GM21576 (cell line): ENCODE data around the gene PLGLB1.
"Not testable (repeated sequence)": the region's sequence is repeated elsewhere in the genome, so short reads cannot be mapped to it uniquely, and the experiment has no call there.

Experiments used
- ATAC-seq: cut with Tn5 transposase; IDR thresholded peaks from one replicate; pipeline ENCODE4 v1.9.1; 2021; ENCODE audit warnings: mild to moderate bottlenecking, moderate library complexity; ENCODE audit not compliant: unreplicated experiment

Gene PLGLB1

DNA sequence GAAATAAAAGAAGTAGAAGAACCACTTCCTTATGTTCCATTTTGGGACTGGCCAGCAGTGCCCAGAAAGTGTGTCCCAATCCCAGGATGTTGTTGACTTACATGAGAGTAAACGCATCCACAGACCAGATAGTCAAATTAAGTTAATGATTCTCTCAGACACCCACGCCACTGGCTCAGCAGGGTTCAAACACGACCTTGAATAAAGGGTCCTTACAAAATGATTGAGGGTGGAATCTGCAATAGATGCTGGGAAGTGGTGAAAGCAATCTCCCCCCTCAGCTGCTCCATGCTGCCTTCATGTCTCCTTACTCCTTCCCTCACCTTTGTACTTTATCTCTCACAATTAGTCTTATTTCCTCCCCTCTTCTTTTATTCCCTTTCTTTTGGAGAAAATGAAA lies at the start of gene PLGLB1:
TSS of gene PLGLB1 (minus strand) at position 101 of the 400 bp plus-strand sequence. CDS start at position 40, 61 bp downstream.
- ATAC-seq, result not testable (repeated sequence)

DNA sequence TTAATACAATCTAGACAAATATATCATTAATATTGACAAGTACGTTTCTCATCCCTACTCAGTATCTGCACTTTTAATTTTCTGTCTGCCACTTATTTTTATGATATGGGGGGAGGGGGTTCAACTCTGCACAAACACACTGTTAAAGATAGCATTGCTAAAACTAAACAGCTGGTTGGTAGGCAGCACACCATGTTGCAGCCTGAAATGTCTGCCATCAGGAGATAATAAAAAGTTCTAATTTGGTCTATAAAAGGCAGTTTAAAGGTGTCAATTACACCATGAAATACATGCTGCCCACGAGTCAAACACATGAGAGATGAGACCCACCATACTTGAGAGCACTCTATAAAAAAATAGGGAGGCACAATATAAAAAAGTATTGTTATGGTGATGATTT lies 42.7 kb upstream of the PLGLB1 start:
- ATAC-seq, result not testable (repeated sequence)

GRCh38 chr2:87063431-87063830 lies 41.8 kb upstream of the PLGLB1 start:
- not testable (repeated sequence) for ATAC-seq

DNA sequence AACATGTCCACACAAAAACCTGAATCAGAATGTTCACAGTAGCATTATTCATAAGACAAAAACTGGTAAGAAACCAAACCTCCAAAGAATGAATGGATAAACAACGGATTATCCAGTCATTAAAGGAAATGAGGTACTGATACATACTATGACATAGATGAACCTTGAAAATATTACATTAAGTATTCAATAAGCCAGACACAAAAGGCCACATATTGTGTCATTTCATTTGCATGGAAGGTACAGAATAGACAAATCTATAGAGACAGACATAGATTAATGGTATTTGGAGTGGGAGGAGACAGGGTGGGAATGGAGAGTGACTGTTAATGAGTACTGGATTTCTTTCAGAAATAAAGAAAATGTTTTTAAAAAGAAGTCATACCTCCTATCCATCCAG lies 39.9 kb upstream of the PLGLB1 start:
- ATAC-seq, result not testable (repeated sequence)

DNA sequence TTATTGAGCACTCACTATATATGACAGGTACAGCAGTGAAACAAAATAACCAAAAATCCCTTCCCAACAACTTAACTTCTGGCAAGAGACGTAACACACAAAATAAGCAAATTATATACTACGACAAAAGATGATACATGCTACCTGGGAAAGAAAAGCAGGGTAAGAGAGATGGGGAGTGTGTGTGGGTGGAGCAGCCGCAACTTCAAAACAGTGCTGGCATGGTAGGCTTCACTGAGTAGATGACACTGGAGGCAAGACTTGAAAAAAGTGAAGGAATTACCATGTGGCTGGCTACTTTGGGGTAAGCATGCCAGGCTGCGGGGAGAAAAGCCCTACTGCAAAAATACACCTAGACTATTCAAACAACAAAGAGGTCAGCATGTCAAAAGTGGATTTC lies 36.0 kb upstream of the PLGLB1 start:
- ATAC-seq, result not testable (repeated sequence)

DNA sequence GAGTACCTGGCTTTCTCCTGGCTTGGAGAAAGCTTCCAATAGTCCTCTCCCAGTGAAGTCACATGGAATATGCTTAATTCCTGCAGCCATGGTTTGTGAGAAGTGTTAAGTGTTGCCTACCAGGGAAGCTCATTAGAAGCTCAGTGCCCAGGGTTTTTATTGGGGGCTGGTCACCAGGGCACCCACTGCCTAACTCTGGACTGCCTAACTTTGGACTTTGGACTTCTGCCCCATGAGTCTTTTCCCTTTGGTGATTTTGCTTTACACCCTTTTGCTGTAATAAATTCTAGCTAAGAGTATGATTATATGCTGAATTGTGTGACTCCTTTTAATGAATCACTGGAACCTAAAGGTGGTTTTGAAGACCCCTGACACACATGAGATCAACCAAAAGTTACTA lies 35.2 kb upstream of the PLGLB1 start:
- not testable (repeated sequence) for ATAC-seq

DNA sequence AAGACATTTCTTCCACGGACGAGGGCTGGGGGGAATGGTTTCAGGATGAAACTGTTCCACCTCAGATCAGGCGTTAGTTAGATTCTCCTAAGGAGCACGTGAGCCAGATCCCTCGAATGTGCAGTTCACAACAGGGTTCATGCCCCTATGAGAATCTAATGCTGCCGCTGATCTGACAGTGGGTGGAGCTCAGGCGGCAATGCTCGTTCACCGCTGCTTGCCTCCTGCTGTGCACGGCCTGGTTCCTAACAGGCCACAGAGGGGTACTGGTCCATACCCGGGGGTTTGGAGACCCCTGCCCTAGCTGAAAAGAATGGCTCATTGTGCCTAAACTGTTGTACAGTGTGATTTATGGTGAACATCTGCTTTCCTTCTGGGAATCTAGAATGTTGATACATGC lies 34.8 kb upstream of the PLGLB1 start:
- ATAC-seq, result not testable (repeated sequence)

GRCh38 chr2:87054375-87054774 lies 32.7 kb upstream of the PLGLB1 start:
- not testable (repeated sequence) for ATAC-seq

GRCh38 chr2:87041321-87041978 lies 19.8 kb upstream of the PLGLB1 start:
- ATAC-seq, result not testable (repeated sequence)

- not testable (repeated sequence) for ATAC-seq
Observed at GRCh38 chr2:87028607-87029006, 7.0 kb upstream of the PLGLB1 start.

GRCh38 chr2:87026816-87027215 lies 5.2 kb upstream of the PLGLB1 start:
- not testable (repeated sequence) for ATAC-seq

DNA sequence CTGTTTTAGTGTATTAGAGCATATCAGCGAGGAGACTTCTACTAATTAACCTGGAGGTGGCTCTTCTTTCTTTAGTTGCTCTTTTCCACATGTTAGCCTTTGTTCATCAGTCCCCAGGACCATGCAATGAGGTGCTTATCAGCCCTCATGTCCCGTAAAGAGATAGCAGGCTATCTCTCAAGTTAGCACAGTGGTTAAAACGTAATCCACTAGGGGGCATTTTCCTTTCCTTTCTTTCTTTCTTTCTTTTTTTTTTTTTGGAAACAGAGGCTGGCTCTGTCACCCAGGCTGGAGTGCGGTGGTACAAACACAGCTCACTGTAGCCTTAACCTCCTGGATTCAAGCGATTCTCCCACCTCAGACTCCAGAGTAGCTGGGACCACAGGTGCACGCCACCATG lies 4.3 kb upstream of the PLGLB1 start:
- ATAC-seq, result not testable (repeated sequence)

- not testable (repeated sequence) for ATAC-seq
Observed at GRCh38 chr2:87023988-87024615, 2.5 kb upstream of the PLGLB1 start.

DNA sequence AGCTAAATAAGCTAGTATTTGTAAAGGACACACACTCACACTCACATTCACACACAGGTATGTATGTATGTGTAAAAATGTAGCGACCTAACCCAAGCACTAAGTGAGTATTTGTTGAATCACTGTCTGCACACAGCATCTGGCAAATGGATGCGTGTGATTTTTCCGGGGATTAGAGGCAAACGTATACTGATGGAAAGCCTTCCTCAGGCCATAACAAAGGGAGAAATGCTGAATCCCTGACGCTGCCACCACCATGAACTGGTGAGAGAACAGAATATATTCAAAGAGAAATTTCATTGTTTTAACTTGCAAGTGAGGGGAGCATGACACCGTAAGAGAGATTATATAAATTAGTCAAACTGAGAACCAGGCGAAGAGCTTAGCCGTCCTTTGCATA lies 601 bp downstream of the PLGLB1 start:
- not testable (repeated sequence) for ATAC-seq

DNA sequence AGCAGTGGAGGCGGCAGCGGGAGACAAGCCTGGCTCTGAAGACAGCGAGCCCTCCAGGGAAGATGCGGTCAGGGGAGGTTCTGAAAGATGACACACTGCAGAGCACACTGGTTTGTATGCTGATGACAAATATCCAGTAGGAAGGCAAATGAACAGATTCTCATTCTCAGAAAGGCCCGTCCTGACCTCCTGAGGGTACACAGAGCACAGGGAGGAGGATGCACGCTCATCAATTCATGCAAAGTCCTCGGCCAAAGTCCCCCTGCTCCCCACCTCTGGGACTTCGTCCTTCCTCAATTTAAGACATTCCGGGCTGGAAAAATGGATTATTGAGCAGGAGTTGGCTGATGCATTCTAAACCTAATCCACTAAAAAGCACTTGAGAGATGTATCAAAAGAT lies 2.6 kb downstream of the PLGLB1 start:
- ATAC-seq, result not testable (repeated sequence)

GRCh38 chr2:87014489-87015169 lies 7.0 kb downstream of the PLGLB1 start:
- ATAC-seq, result not testable (repeated sequence)

DNA sequence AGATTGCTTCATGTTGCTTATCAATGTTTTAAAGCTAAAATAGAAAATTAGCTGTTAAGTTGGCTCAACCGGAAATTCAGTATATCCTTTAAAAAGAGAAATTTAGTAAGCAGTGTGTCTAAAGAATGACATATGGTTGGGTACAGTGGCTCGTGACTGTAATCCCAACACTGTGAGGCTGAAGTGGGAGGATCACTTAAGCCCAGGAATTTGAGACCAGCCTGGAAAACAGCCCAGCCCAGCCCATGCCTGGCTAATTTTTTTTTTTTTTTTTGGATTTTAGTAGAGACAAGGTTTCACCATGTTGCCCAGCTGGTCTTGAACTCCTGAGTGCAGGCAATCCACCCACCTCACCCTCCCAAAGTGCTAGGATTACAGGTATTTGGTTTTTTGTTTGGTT lies 17.2 kb downstream of the PLGLB1 start:
- ATAC-seq, result not testable (repeated sequence)
